AG04449 (cell line): Measurements from ENCODE around the gene HEATR3.

ENCODE experiments used
- CTCF ChIA-PET: fragments of 350-600 bp; formaldehyde crosslinking; extraction: SDS; loops from one replicate; lab custom pipeline; 2021; ENCODE audit warnings: antibody characterized with exemption; lab: Yijun Ruan, JAX
- POLR2A ChIA-PET: fragments of 400-600, 350-600 bp; formaldehyde crosslinking; extraction: SDS; loops from one replicate; lab custom pipeline; 2020; ENCODE audit warnings: antibody characterized with exemption, inconsistent platforms; lab: Yijun Ruan, JAX
- DNase-seq: peaks from one replicate; pipeline ENCODE4 v3.0.0-alpha.2; 2010; ENCODE audit warnings: low read depth, low spot score
- H3K4me3 ChIP-seq: 2 replicates; pipeline ENCODE4 v1.5.1; 2011; ENCODE audit warnings: low read depth, mild to moderate bottlenecking, control low read depth, low read length
- TF ChIP-seq, protein P1 (sequence below): IDR thresholded peaks from one replicate; pipeline ENCODE4 v1.5.1; 2011; ENCODE audit warnings: mild to moderate bottlenecking, moderate library complexity, low read length, control low read depth, inconsistent platforms; ENCODE audit not compliant: insufficient read depth; ENCODE audit errors: missing control alignments

HEATR3 gene

DNA sequence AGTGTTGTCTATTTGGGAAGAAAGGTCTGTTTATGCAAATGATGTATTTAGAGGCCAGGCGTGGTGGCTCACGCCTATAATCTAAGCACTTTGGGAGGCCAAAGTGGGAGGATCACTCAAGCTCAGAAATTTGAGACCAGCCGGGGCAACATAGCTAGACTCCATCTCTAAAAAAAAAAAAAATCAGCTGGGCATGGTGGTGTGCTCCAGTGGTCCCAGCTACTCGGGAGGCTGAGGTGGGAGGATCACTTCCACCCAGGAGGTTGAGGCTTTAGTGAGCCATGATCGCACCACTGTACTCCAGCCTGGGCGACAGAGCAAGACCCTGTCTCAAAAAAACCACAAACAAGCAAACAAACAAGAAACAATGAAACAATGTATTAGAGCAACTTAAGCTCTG lies 18.9 kb upstream of the HEATR3 start:
- POLR2A ChIA-PET, result no interaction called here
- CTCF ChIA-PET, result interaction anchor here (0.6 to 1.8 kb wide), 2 partner anchors 21 to 164 kb away, joined by 3 to 8 read pairs; partner anchors contain the start of gene CNEP1R1
- DNase-seq, result no peak
- H3K4me3 ChIP-seq, result no peak overlapping the region
- TF ChIP-seq, protein P1, sequence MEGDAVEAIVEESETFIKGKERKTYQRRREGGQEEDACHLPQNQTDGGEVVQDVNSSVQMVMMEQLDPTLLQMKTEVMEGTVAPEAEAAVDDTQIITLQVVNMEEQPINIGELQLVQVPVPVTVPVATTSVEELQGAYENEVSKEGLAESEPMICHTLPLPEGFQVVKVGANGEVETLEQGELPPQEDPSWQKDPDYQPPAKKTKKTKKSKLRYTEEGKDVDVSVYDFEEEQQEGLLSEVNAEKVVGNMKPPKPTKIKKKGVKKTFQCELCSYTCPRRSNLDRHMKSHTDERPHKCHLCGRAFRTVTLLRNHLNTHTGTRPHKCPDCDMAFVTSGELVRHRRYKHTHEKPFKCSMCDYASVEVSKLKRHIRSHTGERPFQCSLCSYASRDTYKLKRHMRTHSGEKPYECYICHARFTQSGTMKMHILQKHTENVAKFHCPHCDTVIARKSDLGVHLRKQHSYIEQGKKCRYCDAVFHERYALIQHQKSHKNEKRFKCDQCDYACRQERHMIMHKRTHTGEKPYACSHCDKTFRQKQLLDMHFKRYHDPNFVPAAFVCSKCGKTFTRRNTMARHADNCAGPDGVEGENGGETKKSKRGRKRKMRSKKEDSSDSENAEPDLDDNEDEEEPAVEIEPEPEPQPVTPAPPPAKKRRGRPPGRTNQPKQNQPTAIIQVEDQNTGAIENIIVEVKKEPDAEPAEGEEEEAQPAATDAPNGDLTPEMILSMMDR, result no peak

DNA sequence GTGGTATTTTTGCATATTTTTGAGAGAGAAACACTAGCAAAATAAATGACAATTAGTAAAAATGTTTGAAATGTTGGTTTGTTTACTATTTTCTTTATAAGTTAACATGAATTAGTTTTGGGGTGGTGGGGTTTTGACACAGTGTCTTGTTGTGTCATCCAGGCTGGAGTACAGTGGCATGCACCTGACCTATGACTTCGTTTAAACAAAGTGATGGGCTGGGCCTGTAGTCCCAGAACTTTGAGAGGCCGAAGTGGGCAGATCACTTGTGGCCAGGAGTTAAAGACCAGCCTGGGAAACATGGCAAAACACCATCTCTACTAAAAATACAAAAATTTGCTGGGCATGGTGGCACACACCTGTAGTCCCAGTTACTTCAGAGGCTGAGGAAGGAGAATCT lies 17.9 kb upstream of the HEATR3 start:
- ChIA-PET POLR2A (no interaction called here), CTCF (interaction anchor here (2.4 kb wide), 1 partner anchor 23 kb away, joined by 6 read pairs; the partner anchor contains the start of gene CNEP1R1)
- no peak overlapping the region for H3K4me3 ChIP-seq
- DNase-seq, result no peak
- TF ChIP-seq, protein P1, result no peak

DNA sequence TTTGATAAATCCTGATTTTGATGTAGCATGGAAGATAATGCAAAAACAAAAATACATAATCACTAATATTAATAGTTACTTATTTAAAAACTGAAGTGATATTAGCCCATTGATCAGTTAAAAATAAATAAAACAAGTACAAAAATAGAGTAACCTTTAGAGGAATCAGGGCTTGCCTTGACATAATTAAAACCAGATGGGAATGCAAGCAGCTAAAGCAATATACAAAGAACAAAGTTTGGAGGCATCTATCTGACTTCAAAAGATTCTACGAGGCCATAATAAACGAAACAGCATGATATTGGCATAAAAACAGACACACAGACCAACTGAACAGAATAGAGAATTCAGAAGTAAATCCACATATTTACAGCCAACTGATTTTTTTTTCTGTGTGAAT lies 15.0 kb upstream of the HEATR3 start:
- DNase-seq, result no peak
- ChIA-PET POLR2A (no interaction called here), CTCF (no interaction called here)
- TF ChIP-seq, protein P1, result no peak
- H3K4me3 ChIP-seq, result no peak overlapping the region

DNA sequence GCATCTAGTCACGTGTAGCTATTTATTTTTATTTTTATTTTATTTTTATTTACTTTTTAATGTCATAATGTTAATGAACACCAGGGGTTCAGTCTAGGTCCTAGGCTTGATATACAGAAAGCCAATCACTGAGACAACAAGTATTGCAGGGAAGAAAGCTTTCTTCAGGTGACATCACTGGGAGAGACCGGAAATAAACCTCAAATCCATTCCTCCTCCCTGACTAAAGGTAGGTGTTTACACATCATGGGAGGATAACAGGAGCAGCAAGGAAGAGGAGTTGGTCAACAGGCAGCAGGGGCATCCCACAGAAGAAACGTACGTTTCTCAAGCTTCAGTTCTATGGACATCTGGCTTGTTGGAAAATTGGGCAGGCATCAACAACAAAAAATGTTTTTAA lies 9.5 kb upstream of the HEATR3 start:
- POLR2A ChIA-PET, result no interaction called here
- no peak overlapping the region for H3K4me3 ChIP-seq
- CTCF ChIA-PET, result interaction anchor here (1.0 kb wide), 1 partner anchor 31 kb away, joined by 6 read pairs; the partner anchor contains the start of gene CNEP1R1
- TF ChIP-seq, protein P1, result no peak
- no peak for DNase-seq

DNA sequence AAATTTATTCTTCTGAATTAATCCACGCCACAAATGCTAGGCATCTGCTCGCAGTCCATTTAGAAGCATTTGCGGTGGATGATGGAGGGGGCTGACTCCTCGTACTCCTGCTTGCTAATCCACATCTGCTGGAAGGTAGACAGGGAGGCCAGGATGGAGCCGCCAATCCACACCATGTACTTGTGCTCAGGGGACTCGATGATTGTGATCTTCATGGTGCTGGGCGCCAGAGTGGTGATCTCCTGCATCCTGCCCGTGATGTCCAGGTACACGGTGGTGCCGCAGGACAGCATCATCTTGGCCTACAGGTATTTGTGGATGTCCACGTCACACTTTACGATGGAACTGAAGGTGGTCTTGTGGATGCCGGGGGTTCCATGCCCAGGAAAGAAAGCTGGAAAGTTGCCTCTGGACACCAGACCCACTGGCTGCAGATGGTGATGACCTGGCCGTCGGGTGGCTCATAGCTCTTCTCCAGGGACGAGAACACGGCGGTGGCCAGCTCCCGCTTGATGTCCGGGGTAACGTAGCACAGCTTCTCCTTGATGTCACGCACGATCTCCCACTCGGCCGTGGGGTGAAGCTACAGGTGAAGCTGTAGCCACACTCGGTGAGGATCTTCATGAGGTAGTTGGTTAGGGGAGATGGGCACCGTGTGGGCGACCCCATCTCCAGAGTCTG lies 7.5 kb upstream of the HEATR3 start:
- ChIA-PET POLR2A (no interaction called here), CTCF (no interaction called here)
- H3K4me3 ChIP-seq, result no peak overlapping the region
- no peak for DNase-seq
- TF ChIP-seq, protein P1, result no peak

DNA sequence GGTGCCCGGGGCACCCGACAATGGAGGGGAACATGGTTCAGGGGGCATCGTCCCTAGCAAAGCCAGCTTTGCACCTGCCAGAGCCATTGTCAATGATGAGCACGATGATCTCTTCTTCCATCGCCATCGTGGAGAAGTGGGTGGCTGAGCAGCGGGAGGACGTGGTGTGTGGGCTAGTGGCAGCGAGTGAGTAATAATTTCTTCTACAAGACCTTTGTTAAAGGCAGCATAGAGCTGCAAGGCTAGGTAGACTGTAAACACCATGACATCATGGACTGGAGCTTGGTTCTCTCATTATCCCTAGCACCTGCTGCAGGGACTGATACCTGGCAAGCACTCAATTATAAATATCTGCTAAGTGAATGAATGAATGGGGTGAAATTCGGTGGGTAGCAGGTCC lies 6.7 kb upstream of the HEATR3 start:
- TF ChIP-seq, protein P1, result no peak
- CTCF ChIA-PET, result interaction anchor here (0.7 kb wide), 1 partner anchor 11 kb away, joined by 3 read pairs; no protein-coding TSS in a partner anchor
- POLR2A ChIA-PET, result no interaction called here
- DNase-seq, result no peak
- H3K4me3 ChIP-seq, result no peak overlapping the region
